ENCODE data around the gene MYRFL.

GRCh38 chr12:69916544-69917235 lies 91.7 kb downstream of the MYRFL start:
- TF ChIP-seq CTCF (IDR thresholded peaks at IDR 0.05) = no peak
- no peak for TF ChIP-seq POLR2AphosphoS5 (IDR thresholded peaks at IDR 0.05)

All from breast epithelium (tissue), 3 donors.